Ishikawa (cell line): ENCODE results near the gene SNRNP27.

ENCODE experiments used
- EP300 ChIP-seq: IDR thresholded peaks from 2 replicates; pipeline ENCODE4 v1.6.1; 2012; ENCODE audit warnings: borderline replicate concordance
- TF ChIP-seq, protein P1 (sequence below): IDR thresholded peaks from 2 replicates; pipeline ENCODE4 v1.6.1; 2012

DNA sequence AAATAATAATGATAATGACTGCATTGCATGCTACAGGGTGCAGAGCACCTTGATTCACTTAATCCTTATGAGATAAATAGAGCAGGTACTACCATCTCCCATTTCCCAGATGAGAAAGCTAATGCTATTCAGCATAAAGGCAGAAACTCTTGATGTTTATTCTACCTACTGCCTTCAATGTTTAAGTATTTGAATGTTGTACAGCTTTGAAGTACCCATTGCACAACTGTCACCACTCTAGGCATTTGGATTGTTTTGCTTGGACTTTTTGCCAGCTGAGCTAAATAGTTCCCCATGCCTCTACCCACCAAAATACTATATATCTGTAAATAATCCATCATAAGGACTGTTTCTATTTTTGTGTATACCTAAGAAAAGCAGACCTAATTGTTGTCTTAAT is 13.5 kb downstream of the SNRNP27 start:
- TF ChIP-seq, protein P1, sequence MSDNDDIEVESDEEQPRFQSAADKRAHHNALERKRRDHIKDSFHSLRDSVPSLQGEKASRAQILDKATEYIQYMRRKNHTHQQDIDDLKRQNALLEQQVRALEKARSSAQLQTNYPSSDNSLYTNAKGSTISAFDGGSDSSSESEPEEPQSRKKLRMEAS = no peak
- TF ChIP-seq EP300 = no peak
